Left renal pelvis (tissue), 4 donors: ENCODE data around the gene RCSD1. TPM values are rescaled to one million over a fixed set of nuclear protein-coding genes. Genes with fewer than 3 reads are reported as not detected.

ENCODE experiments used
- DNase-seq, 4 donors: peaks; one replicate each; pipeline ENCODE4 v3.0.0-alpha.2; 2013; ENCODE audit warnings: low read depth in 4 of 4, low spot score in 3 of 4
- polyA plus RNA-seq, 4 donors: library from polyadenylated mRNA; unstranded; fragments of 120-200 nt; gene quantifications; one replicate each; pipeline ENCODE4 v1.2.1, GENCODE V29; 2013; ENCODE audit not compliant: insufficient read length in 4 of 4

Gene RCSD1
- polyA plus RNA-seq, 4 donors: 8.4 to 14.1 (median 12.9) TPM

- DNase-seq: no peak
These were observed 10.0 kb downstream of the RCSD1 start for GRCh38 chr1:167640051-167640450.

- no peak for DNase-seq
These were observed 11.9 kb downstream of the RCSD1 start for GRCh38 chr1:167641786-167642500.

- no peak for DNase-seq
These were observed 12.4 kb downstream of the RCSD1 start for GRCh38 chr1:167642501-167642826.

GRCh38 chr1:167643441-167643840 lies 13.4 kb downstream of the RCSD1 start:
- no peak for DNase-seq

- no peak for DNase-seq
These were observed 14.5 kb downstream of the RCSD1 start for GRCh38 chr1:167644551-167644950.

GRCh38 chr1:167645140-167645541 lies 15.1 kb downstream of the RCSD1 start:
- DNase-seq: no peak

GRCh38 chr1:167645625-167646414 lies 15.8 kb downstream of the RCSD1 start:
- no peak for DNase-seq

GRCh38 chr1:167648252-167648849 lies 18.3 kb downstream of the RCSD1 start:
- no peak for DNase-seq

- DNase-seq: no peak
These were observed 19.1 kb downstream of the RCSD1 start for GRCh38 chr1:167648978-167649744.

GRCh38 chr1:167650269-167651160 lies 20.5 kb downstream of the RCSD1 start:
- DNase-seq: no peak

DNA sequence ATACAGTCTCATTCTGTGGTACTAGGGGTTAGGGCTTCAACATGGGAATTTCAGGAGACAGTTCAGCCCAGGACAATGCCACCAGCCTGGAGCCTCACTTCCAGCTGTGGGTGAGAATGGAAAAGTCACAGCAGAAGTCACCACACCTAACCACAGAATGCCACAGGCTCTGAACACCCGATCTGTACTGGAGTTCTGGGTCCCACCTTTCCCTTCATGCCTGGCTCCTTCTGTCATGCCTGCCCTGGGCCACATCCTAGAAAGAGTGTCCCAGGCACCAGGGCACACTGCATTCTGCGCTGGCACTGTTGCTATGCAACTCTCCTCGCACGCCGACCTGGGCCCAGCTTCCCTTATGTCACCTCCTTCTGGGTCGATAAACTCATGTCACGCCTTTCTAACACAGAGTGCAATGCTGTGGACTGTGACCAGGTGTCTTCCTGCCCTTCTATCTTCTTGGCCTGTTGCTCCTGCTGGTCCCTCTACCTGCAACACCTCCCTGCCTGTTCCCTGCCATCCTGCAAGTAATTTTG lies 21.2 kb downstream of the RCSD1 start:
- no peak for DNase-seq

DNA sequence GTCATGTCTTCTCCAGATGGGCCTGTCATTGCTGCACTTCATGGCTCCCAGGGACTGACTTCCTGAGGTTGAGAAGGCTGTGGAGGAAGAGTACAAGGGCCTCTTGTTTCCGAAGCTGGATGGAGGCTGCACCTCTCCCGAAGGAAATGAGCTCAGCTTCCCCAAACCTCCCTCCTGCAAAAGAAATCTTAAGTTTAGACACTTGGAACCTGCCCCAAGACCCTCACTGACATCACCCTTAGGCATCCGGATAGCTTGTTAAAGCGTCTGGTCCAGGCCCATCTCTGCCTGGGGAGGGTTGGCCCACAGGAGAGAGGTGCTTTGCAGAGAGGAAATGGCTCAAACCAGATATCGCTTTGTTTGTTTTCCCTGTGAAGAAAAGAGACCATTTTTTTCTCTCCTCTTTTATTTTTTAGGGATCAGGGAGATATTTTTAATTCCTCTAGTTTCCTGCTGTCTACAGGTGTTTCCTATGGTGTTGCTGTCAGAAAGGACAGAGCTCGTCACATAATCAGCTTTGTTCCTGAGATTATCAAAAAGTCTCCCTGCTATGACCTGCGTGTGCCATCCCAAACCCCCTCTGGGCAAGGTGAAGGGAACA lies 25.0 kb downstream of the RCSD1 start:
- no peak for DNase-seq

DNA sequence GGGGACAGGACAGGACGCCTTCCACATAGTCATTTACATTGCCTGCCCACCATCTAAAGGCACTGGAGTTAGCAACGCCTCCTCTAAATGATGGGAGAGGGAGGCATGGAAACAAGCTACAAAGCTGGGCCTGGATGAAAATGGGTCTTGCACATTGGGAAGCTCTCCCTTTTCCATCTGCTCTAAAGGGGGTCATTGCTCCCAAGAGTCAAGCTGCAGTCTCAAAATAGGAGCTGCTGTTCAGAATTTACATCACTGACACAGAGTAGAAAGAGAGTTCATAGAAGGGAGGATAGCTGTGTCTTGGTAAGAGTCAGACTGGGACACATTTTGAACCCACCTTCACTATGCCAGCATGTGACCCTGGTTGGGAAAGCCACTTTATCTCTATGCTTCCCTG lies 26.6 kb downstream of the RCSD1 start:
- no peak for DNase-seq

GRCh38 chr1:167658574-167659328 lies 28.7 kb downstream of the RCSD1 start:
- DNase-seq: no peak

DNA sequence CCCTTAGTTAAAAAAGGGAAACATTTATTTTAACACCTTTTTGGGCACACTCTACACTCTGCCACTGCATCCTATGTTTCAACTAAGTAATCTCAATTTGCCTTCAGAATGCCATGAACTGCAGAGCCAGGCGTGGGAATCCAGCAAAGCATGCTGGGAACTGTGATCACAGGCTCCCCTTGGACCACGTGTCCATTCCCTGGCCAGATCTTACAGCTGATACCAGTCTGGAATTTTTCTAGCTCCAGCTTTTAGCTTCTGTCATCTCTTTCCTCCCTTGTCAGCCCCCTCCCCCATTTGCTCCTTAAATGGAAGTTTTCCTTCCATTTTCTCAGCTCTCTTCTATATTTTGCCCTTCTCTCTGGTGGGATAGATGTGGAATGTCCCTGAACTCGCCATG lies 29.4 kb downstream of the RCSD1 start:
- DNase-seq: no peak

GRCh38 chr1:167659881-167660280 lies 29.8 kb downstream of the RCSD1 start:
- no peak for DNase-seq

- no peak for DNase-seq
These were observed 31.7 kb downstream of the RCSD1 start for GRCh38 chr1:167661527-167662426.
